HCT116 (cell line): Measurements from ENCODE around the gene REN. TPM values are rescaled to one million over a fixed set of nuclear protein-coding genes. Genes with fewer than 3 reads are reported as not detected.

ENCODE experiments used
- ATAC-seq: fragments of 200-7000 bp; cut with Tn5 transposase; 2 replicates; pipeline ENCODE4 v1.9.1; 2020; ENCODE audit warnings: mild to moderate bottlenecking, moderate library complexity
- BruUV-seq: library from RNA; stranded (reverse); fragments of 400-500 nt; replicated peaks from 2 replicates; lab custom pipeline; 2021; lab: Mats Ljungman, UMichigan
- CTCF ChIA-PET: fragments of 300-600 bp; sonication (Branson Sonifier 250); formaldehyde crosslinking; loops from one replicate; lab custom pipeline; 2021; ENCODE audit warnings: antibody characterized with exemption; lab: Charles Lee
- POLR2A ChIA-PET: fragments of 300-600, 350-600 bp; sonication (Branson Sonifier 250); formaldehyde crosslinking; loops from one replicate; lab custom pipeline; 2021; ENCODE audit warnings: antibody characterized with exemption; lab: Charles Lee
- RAD21 ChIA-PET, 2 experiments: fragments of 300-600 bp; sonication (Branson Sonifier 250); formaldehyde crosslinking; loops; one replicate each; lab custom pipeline; 2023; ENCODE audit warnings: low total read pairs in 2 of 2; ENCODE audit not compliant: uncharacterized antibody in 2 of 2, unreplicated experiment in 2 of 2, low non-redundant PET in 1 of 2; lab: Charles Lee
- DNase-seq: peaks from one replicate; pipeline ENCODE4 v3.0.0-alpha.2; 2010; ENCODE audit warnings: low read depth, low spot score
- H2AFZ ChIP-seq: fragments of 200-600 bp; shearing (Covaris generic), sonication (generic); 2 replicates; pipeline ENCODE4 v1.6.1; 2017; ENCODE audit warnings: low read depth, mixed run types, mixed read lengths, antibody characterized with exemption, low read length; ENCODE audit not compliant: poor library complexity, severe bottlenecking
- H3K27ac ChIP-seq: 2 replicates; pipeline ENCODE4 v1.5.1; 2012; ENCODE audit warnings: low read depth, low read length
- H3K27me3 ChIP-seq: fragments of 200-600 bp; sonication (generic); 2 replicates; pipeline ENCODE4 v1.6.1; 2016; ENCODE audit warnings: mixed run types, low read length, mixed read lengths; ENCODE audit not compliant: insufficient read depth
- H3K36me3 ChIP-seq, 2 experiments: fragments of 200-500 bp in 1 of 2; fragments of 200-600 bp in 1 of 2; sonication (Bioruptor generic) in 1 of 2; sonication (generic) in 1 of 2; 2 replicates each; pipeline versions ENCODE4 v1.5.1 to v1.6.1; 2014 to 2016; ENCODE audit warnings: low read length in 2 of 2, inconsistent platforms in 1 of 2, mixed read lengths in 1 of 2, mixed run types in 1 of 2; ENCODE audit not compliant: insufficient read depth in 2 of 2, control insufficient read depth in 1 of 2
- H3K4me1 ChIP-seq, 2 experiments: fragments of 200-600 bp in 1 of 2; sonication (generic) in 1 of 2; 2 replicates each; pipeline versions ENCODE4 v1.5.1 to v1.6.1; 2012 to 2017; ENCODE audit warnings: low read length in 2 of 2, inconsistent platforms in 1 of 2, mild to moderate bottlenecking in 1 of 2, mixed read lengths in 1 of 2, mixed run types in 1 of 2, moderate library complexity in 1 of 2; ENCODE audit not compliant: insufficient read depth in 2 of 2, control insufficient read depth in 1 of 2
- H3K4me2 ChIP-seq: fragments of 200-600 bp; sonication (generic); 2 replicates; pipeline ENCODE4 v1.6.1; 2017; ENCODE audit warnings: mixed run types, low read length, mixed read lengths
- H3K4me3 ChIP-seq, 2 experiments: fragments of 200-600 bp in 1 of 2; sonication (generic) in 1 of 2; replicated peaks in 1 of 2; 2 replicates each; pipeline ENCODE4 v1.5.1; 2011 to 2016; ENCODE audit warnings: low read length in 2 of 2, control low read depth in 1 of 2, low read depth in 1 of 2, mild to moderate bottlenecking in 1 of 2, mixed read lengths in 1 of 2, mixed run types in 1 of 2
- H3K79me2 ChIP-seq: fragments of 200-600 bp; sonication (generic); 2 replicates; pipeline ENCODE4 v1.6.1; 2017; ENCODE audit warnings: mild to moderate bottlenecking, mixed run types, low read length, moderate library complexity, mixed read lengths; ENCODE audit not compliant: insufficient read depth
- H3K9ac ChIP-seq: fragments of 200-600 bp; sonication (generic); 2 replicates; pipeline ENCODE4 v1.6.1; 2016; ENCODE audit warnings: low read length, mixed read lengths
- H3K9me2 ChIP-seq: fragments of 200-600 bp; sonication (generic), shearing (Covaris generic); 2 replicates; pipeline ENCODE4 v1.6.1; 2017; ENCODE audit warnings: mixed run types, mild to moderate bottlenecking, moderate library complexity; ENCODE audit not compliant: insufficient read depth
- H3K9me3 ChIP-seq, 2 experiments: fragments of 200-500 bp in 1 of 2; fragments of 200-600 bp in 1 of 2; sonication (Bioruptor generic) in 1 of 2; sonication (generic) in 1 of 2; 2 replicates each; pipeline ENCODE4 v1.6.1; 2014 to 2017; ENCODE audit warnings: low read length in 2 of 2, mixed read lengths in 2 of 2, inconsistent platforms in 1 of 2, low read depth in 1 of 2, mild to moderate bottlenecking in 1 of 2, mixed run types in 1 of 2, moderate library complexity in 1 of 2; ENCODE audit not compliant: control insufficient read depth in 1 of 2, insufficient read depth in 1 of 2
- H4K20me1 ChIP-seq: fragments of 200-600 bp; sonication (generic), shearing (Covaris generic); 2 replicates; pipeline ENCODE4 v1.6.1; 2017; ENCODE audit warnings: mixed run types, mild to moderate bottlenecking, moderate library complexity; ENCODE audit not compliant: insufficient read depth
- CBX3 ChIP-seq: IDR thresholded peaks from 2 replicates; pipeline ENCODE4 v1.6.1; 2012; ENCODE audit warnings: low read depth
- EGR1 ChIP-seq: IDR thresholded peaks from 2 replicates; pipeline ENCODE4 v1.6.1; 2012; ENCODE audit warnings: low read depth
- ELF1 ChIP-seq: IDR thresholded peaks from 2 replicates; pipeline ENCODE4 v1.6.1; 2012; ENCODE audit warnings: low read depth, borderline replicate concordance
- EZH2 ChIP-seq: fragments of 200-600 bp; sonication (generic); IDR thresholded peaks from 2 replicates; pipeline ENCODE4 v1.6.1; 2017; ENCODE audit warnings: antibody characterized with exemption, mixed run types
- EZH2phosphoT487 ChIP-seq: fragments of 200-600 bp; IDR thresholded peaks from 2 replicates; pipeline ENCODE4 v1.6.1; 2018; ENCODE audit warnings: antibody characterized with exemption, borderline replicate concordance
- FOSL1 ChIP-seq: IDR thresholded peaks from 2 replicates; pipeline ENCODE4 v1.6.1; 2012; ENCODE audit warnings: low read depth
- JUND ChIP-seq: IDR thresholded peaks from 2 replicates; pipeline ENCODE4 v1.6.1; 2012
- POLR2A ChIP-seq: IDR thresholded peaks from 2 replicates; pipeline ENCODE4 v1.7.0; 2011; ENCODE audit warnings: borderline replicate concordance; ENCODE audit not compliant: insufficient read depth, insufficient read length; ENCODE audit errors: extremely low read depth
- POLR2AphosphoS5 ChIP-seq: IDR thresholded peaks from 2 replicates; pipeline ENCODE4 v1.6.1; 2011; ENCODE audit warnings: mild to moderate bottlenecking, low read depth, low read length, moderate library complexity
- SIN3A ChIP-seq: IDR thresholded peaks from 2 replicates; pipeline ENCODE4 v1.6.1; 2012; ENCODE audit warnings: low read depth
- SP1 ChIP-seq: IDR thresholded peaks from 2 replicates; pipeline ENCODE4 v1.6.1; 2012; ENCODE audit warnings: low read depth
- SRF ChIP-seq: IDR thresholded peaks from 2 replicates; pipeline ENCODE4 v1.6.1; 2012; ENCODE audit warnings: low read depth
- TCF7L2 ChIP-seq: IDR thresholded peaks from 2 replicates; pipeline ENCODE4 v1.7.0; 2011; ENCODE audit warnings: borderline replicate concordance, inconsistent platforms; ENCODE audit not compliant: insufficient read depth, insufficient read length; ENCODE audit errors: extremely low read depth
- ZFX ChIP-seq: fragments of 450-650 bp; IDR thresholded peaks from 2 replicates; pipeline ENCODE4 v1.6.1; 2017
- ZNF274 ChIP-seq: fragments of 200-500 bp; sonication (Bioruptor generic); IDR thresholded peaks from 2 replicates; pipeline ENCODE4 v1.6.1; 2014; ENCODE audit warnings: mild to moderate bottlenecking, low read depth, low read length, inconsistent platforms
- intact Hi-C: fragments of 100-400 bp; cut with micrococcal nuclease; formaldehyde crosslinking; loops from 2 replicates; pipeline ENCODE4 v1.10.0; 2022
- total RNA-seq: library from RNA; stranded (reverse); gene quantifications from one replicate; pipeline ENCODE4 v1.2.1, GENCODE V29; 2021; ENCODE audit not compliant: unreplicated experiment
- TF ChIP-seq, protein P1 (sequence below): IDR thresholded peaks from 2 replicates; pipeline ENCODE4 v1.6.1; 2012
- TF ChIP-seq, protein P2 (sequence below), 3 experiments: fragments of 200-600 bp in 1 of 3; sonication (generic) in 1 of 3; IDR thresholded peaks in 2 of 3; conservative IDR thresholded peaks in 1 of 3; 2 replicates each; pipeline ENCODE4 v1.5.1; 2012 to 2017; ENCODE audit warnings: low read depth in 2 of 3, low read length in 2 of 3, antibody characterized with exemption in 1 of 3, borderline replicate concordance in 1 of 3, control low read depth in 1 of 3, mild to moderate bottlenecking in 1 of 3, mixed read lengths in 1 of 3, mixed run types in 1 of 3, moderate library complexity in 1 of 3; ENCODE audit not compliant: insufficient read depth in 1 of 3
- TF ChIP-seq, protein P3 (sequence below): IDR thresholded peaks from 2 replicates; pipeline ENCODE4 v1.6.1; 2012

Gene REN
- total RNA-seq, 1 experiment from 2014 or later, result 0.47 TPM

DNA sequence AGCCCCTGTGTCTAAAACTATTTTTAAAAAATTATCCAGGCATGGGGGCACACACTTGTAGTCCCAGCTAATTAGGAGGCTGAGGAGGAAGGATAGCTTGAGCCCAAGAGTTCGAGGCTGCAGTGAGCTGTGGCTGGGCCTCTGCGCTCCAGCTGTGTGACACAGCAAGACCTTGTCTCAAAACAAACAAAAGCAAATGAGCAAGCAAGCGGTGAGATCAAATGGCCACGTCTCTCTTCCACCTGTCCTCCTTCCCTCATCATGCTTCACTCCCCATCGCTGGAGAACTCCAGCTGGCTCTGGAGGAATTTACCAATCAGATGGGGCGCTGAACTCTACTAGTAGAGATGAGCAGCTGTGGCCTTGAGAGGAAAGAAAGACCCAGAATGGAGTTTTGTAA is 14.0 kb upstream of the REN start:
- Histone ChIP-seq H3K4me2 (no peak overlapping the region), H3K27me3 (no peaks in the 10 kb centered on the region)
- CTCF ChIA-PET, result interaction anchor here (1.7 kb wide), 1 partner anchor 27 kb away, joined by 5 read pairs; no protein-coding TSS in a partner anchor
- TF ChIP-seq POLR2A (no peak), ZFX (no peak), ELF1 (no peak), CBX3 (no peak), SP1 (no peak), EZH2 (no peak), FOSL1 (no peak), ZNF274 (no peak), EZH2phosphoT487 (no peak), TCF7L2 (no peak), SRF (no peak), JUND (no peak), EGR1 (no peak), SIN3A (no peak), POLR2AphosphoS5 (no peak)
- TF ChIP-seq, protein P1, sequence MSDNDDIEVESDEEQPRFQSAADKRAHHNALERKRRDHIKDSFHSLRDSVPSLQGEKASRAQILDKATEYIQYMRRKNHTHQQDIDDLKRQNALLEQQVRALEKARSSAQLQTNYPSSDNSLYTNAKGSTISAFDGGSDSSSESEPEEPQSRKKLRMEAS, result no peak
- TF ChIP-seq, protein P2, sequence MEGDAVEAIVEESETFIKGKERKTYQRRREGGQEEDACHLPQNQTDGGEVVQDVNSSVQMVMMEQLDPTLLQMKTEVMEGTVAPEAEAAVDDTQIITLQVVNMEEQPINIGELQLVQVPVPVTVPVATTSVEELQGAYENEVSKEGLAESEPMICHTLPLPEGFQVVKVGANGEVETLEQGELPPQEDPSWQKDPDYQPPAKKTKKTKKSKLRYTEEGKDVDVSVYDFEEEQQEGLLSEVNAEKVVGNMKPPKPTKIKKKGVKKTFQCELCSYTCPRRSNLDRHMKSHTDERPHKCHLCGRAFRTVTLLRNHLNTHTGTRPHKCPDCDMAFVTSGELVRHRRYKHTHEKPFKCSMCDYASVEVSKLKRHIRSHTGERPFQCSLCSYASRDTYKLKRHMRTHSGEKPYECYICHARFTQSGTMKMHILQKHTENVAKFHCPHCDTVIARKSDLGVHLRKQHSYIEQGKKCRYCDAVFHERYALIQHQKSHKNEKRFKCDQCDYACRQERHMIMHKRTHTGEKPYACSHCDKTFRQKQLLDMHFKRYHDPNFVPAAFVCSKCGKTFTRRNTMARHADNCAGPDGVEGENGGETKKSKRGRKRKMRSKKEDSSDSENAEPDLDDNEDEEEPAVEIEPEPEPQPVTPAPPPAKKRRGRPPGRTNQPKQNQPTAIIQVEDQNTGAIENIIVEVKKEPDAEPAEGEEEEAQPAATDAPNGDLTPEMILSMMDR (IDR thresholded peaks at IDR 0.05 in 2 of 3, conservative IDR thresholded peaks at IDR 0.05 in 1 of 3; ENCODE audit: borderline replicate concordance in 1 of 3, insufficient read depth in 1 of 3, low read depth in 2 of 3, low read length in 2 of 3), result no peak
- TF ChIP-seq, protein P3, sequence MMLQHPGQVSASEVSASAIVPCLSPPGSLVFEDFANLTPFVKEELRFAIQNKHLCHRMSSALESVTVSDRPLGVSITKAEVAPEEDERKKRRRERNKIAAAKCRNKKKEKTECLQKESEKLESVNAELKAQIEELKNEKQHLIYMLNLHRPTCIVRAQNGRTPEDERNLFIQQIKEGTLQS, result no peak
- TF ChIP-seq, all 23 proteins: peak for 0
- Histone ChIP-seq H2AFZ (no peak overlapping the region), H3K9ac (no peak overlapping the region), H3K79me2 (no peaks in the 10 kb centered on the region), H4K20me1 (no peaks in the 10 kb centered on the region), H3K9me3 (no peaks in the 10 kb centered on the region), H3K27ac (no peak overlapping the region), H3K9me2 (no peaks in the 10 kb centered on the region), H3K36me3 (no peaks in the 10 kb centered on the region), H3K4me3 (no peak overlapping the region), H3K4me1 (peaks cover under 1 to 25% of the 10 kb centered on the region in 2 experiments; a peak in 3 of 4 replicates)
- no TSS peak for BruUV-seq
- ChIA-PET RAD21 (interaction anchor here in 1 of 2 experiments (1.1 kb wide), 1 partner anchor 17 kb away, joined by 3 read pairs; no protein-coding TSS in a partner anchor), POLR2A (no interaction called here)
- ATAC-seq (no peak), DNase-seq (no peak)
- intact Hi-C loops, result no loop called here
